ENCODE results near the gene ALDOA. TPM values are rescaled to one million over a fixed set of nuclear protein-coding genes. Genes with fewer than 3 reads are reported as not detected.
A peak's percentile ranks its signal among the peaks of the same experiment; 100 is the strongest.

ALDOA gene
- total and polyA plus RNA-seq, 9 of the 15 experiments (the other 6 are each of a cell fraction or from before 2014, with no cell fraction given), result 311 to 2,224 (median 1,293) TPM

GRCh38 chr16:30060836-30061554 is 4.6 kb upstream of the ALDOA start (continued):
- TF ChIP-seq CBFA2T2 (conservative IDR thresholded peaks at IDR 0.05), result peak; percentile 54
- no peak for TF ChIP-seq ZNF124 (CRISPR knock-in tag; IDR thresholded peaks at IDR 0.05)
- no peak for TF ChIP-seq POLR2H (tag; IDR thresholded peaks at IDR 0.05; ENCODE audit: low read depth)
- peak; percentile 80 for TF ChIP-seq TFAP4 (CRISPR knock-in tag; IDR thresholded peaks at IDR 0.05; ENCODE audit: borderline replicate concordance)
- TF ChIP-seq FOXM1 (IDR thresholded peaks at IDR 0.05; ENCODE audit: low read depth), result no peak
- TF ChIP-seq FOXM1 (CRISPR knock-in tag; IDR thresholded peaks at IDR 0.05; ENCODE audit: low read depth), result no peak
- no peak for TF ChIP-seq POLR3A (IDR thresholded peaks at IDR 0.05; ENCODE audit: borderline replicate concordance, extremely low read depth, insufficient read depth, insufficient read length)
- peak; percentile 84 for TF ChIP-seq HDAC2 (IDR thresholded peaks at IDR 0.05)
- no peak for TF ChIP-seq ID3 (CRISPR knock-in tag; IDR thresholded peaks at IDR 0.05)
- peak; percentile 95 for TF ChIP-seq ID3 (tag; IDR thresholded peaks at IDR 0.05)
- no peak for TF ChIP-seq DNMT1 (IDR thresholded peaks at IDR 0.05)
- peak; percentile 77 for TF ChIP-seq CBFA2T3 (IDR thresholded peaks at IDR 0.05)
- no peak for TF ChIP-seq ZNF41 (CRISPR knock-in tag; conservative IDR thresholded peaks at IDR 0.05)
- TF ChIP-seq NFIC (IDR thresholded peaks at IDR 0.05), result peak; percentile 58
- peak; percentile 40; the same call in 1 of the 2 replicates for TF ChIP-seq NCOR1 (IDR thresholded peaks at IDR 0.05)
- peak; percentile 19 to 90; a peak in 2 of 4 replicates for TF ChIP-seq RCOR1 (IDR thresholded peaks at IDR 0.05; ENCODE audit: borderline replicate concordance in 1 of 2, low read depth in 2 of 2, low read length in 2 of 2)
- no peak for TF ChIP-seq RBM25 (IDR thresholded peaks at IDR 0.05; ENCODE audit: low read depth, low read length, severe bottlenecking)
- no peak for TF ChIP-seq AFF4 (CRISPR knock-in tag; IDR thresholded peaks at IDR 0.05)
- TF ChIP-seq KDM1A (IDR thresholded peaks at IDR 0.05), result peak; percentile 95 to 96; a peak in 3 of 4 replicates
- 0 out of 2 replicates have a peak, but pooled peaks have one; percentile 32 for TF ChIP-seq PKNOX1 (IDR thresholded peaks at IDR 0.05)
- TF ChIP-seq DIDO1 (tag; IDR thresholded peaks at IDR 0.05; ENCODE audit: low read depth), result no peak
- TF ChIP-seq DPF2 (IDR thresholded peaks at IDR 0.05), result 0 out of 2 replicates have a peak, but pooled peaks have one; percentile 31
- 0 out of 2 replicates have a peak, but pooled peaks have one; percentile 18 for TF ChIP-seq SMARCA4 (IDR thresholded peaks at IDR 0.05)
- peak; percentile 39; the same call in 1 of the 2 replicates for TF ChIP-seq CTBP1 (IDR thresholded peaks at IDR 0.05; ENCODE audit: borderline replicate concordance)
- 0 out of 2 replicates have a peak, but pooled peaks have one; percentile 8 for TF ChIP-seq CREM (IDR thresholded peaks at IDR 0.05; ENCODE audit: low read depth)

All from K562 (cell line).